HepG2 (cell line): ENCODE results near the gene CASP12. TPM values are rescaled to one million over a fixed set of nuclear protein-coding genes. Genes with fewer than 3 reads are reported as not detected.

Experiments
- ATAC-seq: fragments of 200-7000 bp; cut with Tn5 transposase; 3 replicates; pipeline ENCODE4 v1.9.1; 2020; ENCODE audit warnings: mild to moderate bottlenecking, moderate library complexity
- BruUV-seq: library from RNA; stranded (reverse); fragments of 400-500 nt; replicated peaks from 2 replicates; lab custom pipeline; 2021; lab: Mats Ljungman, UMichigan
- CTCF ChIA-PET: fragments of 300-600 bp; formaldehyde crosslinking; extraction: SDS; loops from one replicate; lab custom pipeline; 2021; ENCODE audit warnings: low total read pairs, inconsistent platforms, low intra/inter-chr PET ratio; lab: Yijun Ruan, JAX
- POLR2A ChIA-PET: fragments of 350-600 bp; sonication (Branson Sonifier 250); formaldehyde crosslinking; loops from one replicate; lab custom pipeline; 2020; ENCODE audit warnings: antibody characterized with exemption, inconsistent platforms; lab: Yijun Ruan, JAX
- DNase-seq: peaks from one replicate; pipeline ENCODE4 v3.0.0-alpha.2; 2015; ENCODE audit warnings: low spot score
- FAIRE-seq: peaks from 3 replicates; lab custom pipeline; 2011; peaks lifted over from hg19 to GRCh38; lab: Jason Lieb, UNC
- H2AFZ ChIP-seq: one replicate; pipeline ENCODE4 v1.6.1; 2011; ENCODE audit warnings: low read length, inconsistent platforms
- H3K27ac ChIP-seq: fragments of 300-600 bp; 3 replicates; pipeline ENCODE4 v1.8.0; 2011; ENCODE audit warnings: mixed run types, mild to moderate bottlenecking, mixed read lengths, low read length, inconsistent platforms; ENCODE audit not compliant: insufficient read depth; ENCODE audit errors: extremely low read length
- H3K27me3 ChIP-seq, 2 experiments: fragments of 200-600 bp in 1 of 2; 2 replicates in 1 of 2; 3 replicates in 1 of 2; pipeline versions ENCODE4 v1.6.0 to v1.8.0; 2011; ENCODE audit warnings: low read length in 2 of 2, mild to moderate bottlenecking in 2 of 2, moderate library complexity in 2 of 2, inconsistent platforms in 1 of 2; ENCODE audit not compliant: insufficient read depth in 2 of 2, control insufficient read depth in 1 of 2
- H3K36me3 ChIP-seq, 2 experiments: fragments of 200-600 bp in 1 of 2; replicated peaks in 1 of 2; 2 replicates in 1 of 2; 3 replicates in 1 of 2; pipeline versions ENCODE4 v1.5.1 to v1.8.0; 2011; ENCODE audit warnings: low read length in 2 of 2, inconsistent platforms in 1 of 2; ENCODE audit not compliant: insufficient read depth in 2 of 2, control insufficient read depth in 1 of 2
- H3K4me1 ChIP-seq: 2 replicates; pipeline ENCODE4 v1.5.1; 2012; ENCODE audit warnings: low read length, inconsistent platforms; ENCODE audit not compliant: insufficient read depth
- H3K4me2 ChIP-seq: 2 replicates; pipeline ENCODE4 v1.6.0; 2011; ENCODE audit warnings: low read depth, low read length, inconsistent platforms
- H3K4me3 ChIP-seq, 3 experiments: fragments of 200-600 bp in 1 of 3; sonication (generic), shearing (Covaris generic) in 1 of 3; replicated peaks in 1 of 3; 2 replicates each; pipeline ENCODE4 v1.5.1; 2011 to 2016; ENCODE audit warnings: low read length in 3 of 3, inconsistent platforms in 2 of 3, low read depth in 2 of 3, mild to moderate bottlenecking in 2 of 3, control low read depth in 1 of 3, mixed read lengths in 1 of 3; ENCODE audit not compliant: insufficient read depth in 1 of 3
- H3K79me2 ChIP-seq: one replicate; pipeline ENCODE4 v1.6.1; 2011; ENCODE audit warnings: low read length, inconsistent platforms; ENCODE audit not compliant: insufficient read depth
- H3K9ac ChIP-seq: 2 replicates; pipeline ENCODE4 v1.6.0; 2011; ENCODE audit warnings: mild to moderate bottlenecking, low read depth, low read length, inconsistent platforms; ENCODE audit not compliant: insufficient read depth
- H3K9me3 ChIP-seq: 2 replicates; pipeline ENCODE4 v1.5.1; 2012; ENCODE audit warnings: mild to moderate bottlenecking, low read length
- H4K20me1 ChIP-seq: 2 replicates; pipeline ENCODE4 v1.6.0; 2011; ENCODE audit warnings: inconsistent platforms, mild to moderate bottlenecking, low read length, moderate library complexity; ENCODE audit not compliant: insufficient read depth
- GATAD2A ChIP-seq: IDR thresholded peaks from 2 replicates; pipeline ENCODE4 v1.6.1; 2016
- SALL1 ChIP-seq: sonication (generic); formaldehyde crosslinking; IDR thresholded peaks from 2 replicates; pipeline ENCODE4 v1.8.0; 2022; ENCODE audit warnings: mild to moderate bottlenecking, missing genetic modification reagents
- SRSF1 ChIP-seq: fragments of 200-400 bp; formaldehyde crosslinking; optimal IDR thresholded peaks from 2 replicates; pipeline ENCODE3; 2017; ENCODE audit warnings: mild to moderate bottlenecking, low read depth, low read length, moderate library complexity
- ZFP36L2 ChIP-seq: sonication (generic); formaldehyde crosslinking; IDR thresholded peaks from 2 replicates; pipeline ENCODE4 v1.4.0; 2020; ENCODE audit warnings: missing genetic modification reagents
- WGBS: methylation state at CpG from one replicate; pipeline ENCODE4 v1.1.6; 2017; ENCODE audit warnings: low lambda C conversion rate; 5-methylcytosine and 5-hydroxymethylcytosine counted together
- in situ Hi-C: cut with HindIII; loops from 2 replicates; pipeline ENCODE4 v1.10.0; 2017; ENCODE audit warnings: low pct_unique_long_range_greater_than_20kb; ENCODE audit not compliant: extremely low pct_ligation_motif_present
- intact Hi-C: fragments of 100-400 bp; cut with micrococcal nuclease; formaldehyde crosslinking; loops from one replicate; pipeline ENCODE4 v1.10.0; 2022; ENCODE audit not compliant: unreplicated experiment
- polyA plus RNA-seq, 8 experiments: library from polyadenylated mRNA; depleted of rRNA in 3 of 8; stranded (reverse) in 7 of 8; unstranded in 1 of 8; fragments of >200 nt; fragmentation: Illumina TruSeq in 4 of 8; extraction: Trizol in 4 of 8; gene quantifications; 2 replicates each; pipeline versions ENCODE4 v1.2.1 to v1.2.3, GENCODE V29; 2011 to 2016; ENCODE audit warnings: low read depth in 4 of 8, missing spikeins in 1 of 8, mixed read lengths in 1 of 8; ENCODE audit not compliant: insufficient read depth in 1 of 8
- total RNA-seq, 5 experiments: library from RNA; depleted of rRNA; stranded (reverse); fragments of >200 nt; fragmentation: Illumina TruSeq; extraction: Trizol; gene quantifications; 2 replicates each; pipeline ENCODE4 v1.2.3, GENCODE V29; 2016; ENCODE audit warnings: low read depth in 1 of 5
- TF ChIP-seq, protein P1 (sequence below): IDR thresholded peaks from 2 replicates; pipeline ENCODE4 v1.4.0; 2020; ENCODE audit warnings: mild to moderate bottlenecking, missing genetic modification reagents
- TF ChIP-seq, protein P2 (sequence below): sonication (generic); formaldehyde crosslinking; IDR thresholded peaks from 2 replicates; pipeline ENCODE4 v1.4.0; 2020; ENCODE audit warnings: mild to moderate bottlenecking, missing genetic modification reagents

The CASP12 gene
- total and polyA plus RNA-seq, 2 of the 13 experiments (the other 11 are each of a cell fraction or from before 2014, with no cell fraction given) = not detected

DNA sequence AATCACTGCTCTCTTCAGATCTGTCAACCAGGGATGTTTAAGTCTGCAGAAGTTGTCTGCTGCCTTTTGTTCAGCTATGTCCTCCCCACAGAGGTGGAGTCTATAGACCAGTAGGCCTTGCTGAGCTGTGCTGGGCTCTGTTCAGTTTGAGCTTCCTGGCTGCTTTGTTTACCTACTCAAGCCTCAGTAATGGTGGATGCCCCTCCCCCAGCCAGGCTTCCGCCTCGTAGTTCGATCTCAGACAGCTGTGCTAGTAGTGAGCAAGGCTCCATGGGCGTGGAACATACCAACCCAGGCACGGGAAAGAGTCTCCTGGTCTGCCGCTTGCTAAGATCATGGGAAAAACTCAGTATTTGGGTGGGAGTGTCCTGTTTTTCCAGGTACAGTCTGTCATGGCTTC lies 27.6 kb upstream of the CASP12 start (continued):
- TF ChIP-seq ZFP36L2 (CRISPR knock-in tag) = no peak
- peak; percentile 68 for TF ChIP-seq SALL1 (CRISPR knock-in tag)
- TF ChIP-seq, protein P1, sequence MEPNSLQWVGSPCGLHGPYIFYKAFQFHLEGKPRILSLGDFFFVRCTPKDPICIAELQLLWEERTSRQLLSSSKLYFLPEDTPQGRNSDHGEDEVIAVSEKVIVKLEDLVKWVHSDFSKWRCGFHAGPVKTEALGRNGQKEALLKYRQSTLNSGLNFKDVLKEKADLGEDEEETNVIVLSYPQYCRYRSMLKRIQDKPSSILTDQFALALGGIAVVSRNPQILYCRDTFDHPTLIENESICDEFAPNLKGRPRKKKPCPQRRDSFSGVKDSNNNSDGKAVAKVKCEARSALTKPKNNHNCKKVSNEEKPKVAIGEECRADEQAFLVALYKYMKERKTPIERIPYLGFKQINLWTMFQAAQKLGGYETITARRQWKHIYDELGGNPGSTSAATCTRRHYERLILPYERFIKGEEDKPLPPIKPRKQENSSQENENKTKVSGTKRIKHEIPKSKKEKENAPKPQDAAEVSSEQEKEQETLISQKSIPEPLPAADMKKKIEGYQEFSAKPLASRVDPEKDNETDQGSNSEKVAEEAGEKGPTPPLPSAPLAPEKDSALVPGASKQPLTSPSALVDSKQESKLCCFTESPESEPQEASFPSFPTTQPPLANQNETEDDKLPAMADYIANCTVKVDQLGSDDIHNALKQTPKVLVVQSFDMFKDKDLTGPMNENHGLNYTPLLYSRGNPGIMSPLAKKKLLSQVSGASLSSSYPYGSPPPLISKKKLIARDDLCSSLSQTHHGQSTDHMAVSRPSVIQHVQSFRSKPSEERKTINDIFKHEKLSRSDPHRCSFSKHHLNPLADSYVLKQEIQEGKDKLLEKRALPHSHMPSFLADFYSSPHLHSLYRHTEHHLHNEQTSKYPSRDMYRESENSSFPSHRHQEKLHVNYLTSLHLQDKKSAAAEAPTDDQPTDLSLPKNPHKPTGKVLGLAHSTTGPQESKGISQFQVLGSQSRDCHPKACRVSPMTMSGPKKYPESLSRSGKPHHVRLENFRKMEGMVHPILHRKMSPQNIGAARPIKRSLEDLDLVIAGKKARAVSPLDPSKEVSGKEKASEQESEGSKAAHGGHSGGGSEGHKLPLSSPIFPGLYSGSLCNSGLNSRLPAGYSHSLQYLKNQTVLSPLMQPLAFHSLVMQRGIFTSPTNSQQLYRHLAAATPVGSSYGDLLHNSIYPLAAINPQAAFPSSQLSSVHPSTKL (CRISPR knock-in tag) = peak; percentile 45; the same call in 1 of the 2 replicates

DNA sequence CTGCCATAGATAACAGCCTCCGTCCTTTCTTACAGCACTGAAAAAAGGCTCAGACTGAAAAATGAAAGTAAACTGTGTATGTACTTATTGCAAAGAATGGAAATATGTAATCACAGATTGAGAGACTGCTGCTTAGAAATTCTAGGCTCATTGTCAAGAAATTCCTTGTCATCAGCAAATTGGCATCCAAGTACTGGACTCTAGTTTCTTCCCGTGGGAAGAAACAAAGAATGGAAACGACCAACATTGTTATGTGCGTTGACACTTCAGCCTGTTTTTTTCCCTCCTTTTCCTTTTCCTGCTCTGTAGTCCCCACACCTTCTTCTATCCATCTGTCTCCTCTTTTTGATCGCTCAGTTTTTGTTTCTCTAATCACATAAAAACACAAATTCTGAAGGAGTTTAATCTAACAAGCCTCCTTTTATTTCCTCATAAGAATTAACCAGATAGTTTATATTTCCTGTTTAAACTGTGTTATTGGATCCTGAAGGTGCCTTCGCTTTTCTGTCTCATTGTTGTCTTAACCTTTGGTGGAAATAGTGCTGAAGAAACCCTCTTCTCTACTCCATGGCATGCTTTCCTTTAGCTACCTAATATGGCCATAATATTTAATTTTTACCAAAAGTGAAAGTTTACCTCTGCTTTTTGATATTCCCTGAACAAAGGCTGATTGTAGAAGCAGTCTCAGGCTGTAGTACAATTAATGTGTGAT lies 20.0 kb upstream of the CASP12 start:
- Histone ChIP-seq H3K9ac (no peak overlapping the region), H3K4me3 (no peak overlapping the region; a peak in 1 of 6 replicates), H3K9me3 (no peaks in the 10 kb centered on the region), H3K36me3 (no peaks in the 10 kb centered on the region), H3K27ac (no peak overlapping the region), H2AFZ (peak overlapping the region; percentile 7), H3K79me2 (no peaks in the 10 kb centered on the region), H4K20me1 (no peaks in the 10 kb centered on the region), H3K27me3 (no peaks in the 10 kb centered on the region), H3K4me2 (peak overlapping the region; percentile 31), H3K4me1 (no peaks in the 10 kb centered on the region)
- ChIA-PET POLR2A (no interaction called here), CTCF (no interaction called here)
- no TSS peak for BruUV-seq
- DNase-seq (no peak), FAIRE-seq (no peak), ATAC-seq (no peak)
- intact Hi-C loops = no loop called here
- in situ Hi-C loops = no loop called here
- TF ChIP-seq, protein P2, sequence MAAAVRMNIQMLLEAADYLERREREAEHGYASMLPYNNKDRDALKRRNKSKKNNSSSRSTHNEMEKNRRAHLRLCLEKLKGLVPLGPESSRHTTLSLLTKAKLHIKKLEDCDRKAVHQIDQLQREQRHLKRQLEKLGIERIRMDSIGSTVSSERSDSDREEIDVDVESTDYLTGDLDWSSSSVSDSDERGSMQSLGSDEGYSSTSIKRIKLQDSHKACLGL = no peak
- TF ChIP-seq SRSF1 (no peak), GATAD2A (CRISPR knock-in tag) (no peak)
- WGBS = 19% methylated on average over 6 of the region's 6 CpGs
